HG02981 (cell line): ENCODE data around the gene SLC25A3.

Experiments used
- ATAC-seq: cut with Tn5 transposase; IDR thresholded peaks from one replicate; pipeline ENCODE4 v1.9.1; 2021; ENCODE audit warnings: mild to moderate bottlenecking, moderate library complexity; ENCODE audit not compliant: unreplicated experiment

Gene SLC25A3

GRCh38 chr12:98653866-98654493 lies 60.5 kb downstream of the SLC25A3 start:
- no peak for ATAC-seq
